C4-2B (cell line): Measurements from ENCODE around the gene UGT1A6.

ENCODE experiments used
- H3K27ac ChIP-seq: fragments of 450-650 bp; 2 replicates; pipeline ENCODE4 v1.5.1; 2017
- ZFX ChIP-seq: fragments of 450-650 bp; IDR thresholded peaks from 2 replicates; pipeline ENCODE4 v1.6.1; 2017
- TF ChIP-seq, protein P1 (sequence below): fragments of 450-650 bp; conservative IDR thresholded peaks from 2 replicates; pipeline ENCODE4 v1.5.1; 2017; ENCODE audit warnings: mild to moderate bottlenecking

Gene UGT1A6

DNA sequence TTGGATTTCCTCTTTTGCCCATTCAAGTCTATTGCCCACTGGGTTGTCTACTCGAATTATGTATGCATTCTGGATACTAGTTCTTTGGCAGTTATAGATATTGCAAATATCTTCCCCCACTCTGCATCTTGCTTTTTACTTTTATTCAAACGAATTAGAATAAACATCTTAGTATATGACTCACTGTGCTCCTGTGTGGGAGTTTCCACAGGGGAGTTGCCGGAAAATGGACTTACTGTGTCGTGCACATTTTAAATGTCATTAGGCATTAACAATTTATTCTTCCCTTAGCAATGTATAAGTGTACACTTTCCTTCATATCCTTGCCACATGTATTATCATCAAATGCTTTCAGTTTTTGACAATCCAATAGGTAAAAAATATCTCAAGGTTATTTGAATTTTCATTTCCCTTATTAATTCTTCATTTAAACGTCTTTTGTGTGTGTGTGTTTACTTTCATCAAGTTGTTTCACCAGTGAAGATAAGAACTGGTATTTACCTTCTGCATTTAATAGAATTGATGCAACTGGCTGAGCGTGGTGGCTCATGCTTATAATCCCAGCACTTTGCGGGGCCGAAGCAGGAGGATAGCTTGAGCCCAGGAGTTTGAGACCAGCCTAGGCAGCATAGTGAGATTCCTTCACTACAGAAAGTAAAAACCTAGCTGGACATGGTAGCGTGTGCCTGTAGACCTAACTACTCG lies 15.4 kb downstream of the UGT1A6 start:
- peak overlapping the region; percentile 55 for H3K27ac ChIP-seq
- TF ChIP-seq ZFX: no peak
- TF ChIP-seq, protein P1, sequence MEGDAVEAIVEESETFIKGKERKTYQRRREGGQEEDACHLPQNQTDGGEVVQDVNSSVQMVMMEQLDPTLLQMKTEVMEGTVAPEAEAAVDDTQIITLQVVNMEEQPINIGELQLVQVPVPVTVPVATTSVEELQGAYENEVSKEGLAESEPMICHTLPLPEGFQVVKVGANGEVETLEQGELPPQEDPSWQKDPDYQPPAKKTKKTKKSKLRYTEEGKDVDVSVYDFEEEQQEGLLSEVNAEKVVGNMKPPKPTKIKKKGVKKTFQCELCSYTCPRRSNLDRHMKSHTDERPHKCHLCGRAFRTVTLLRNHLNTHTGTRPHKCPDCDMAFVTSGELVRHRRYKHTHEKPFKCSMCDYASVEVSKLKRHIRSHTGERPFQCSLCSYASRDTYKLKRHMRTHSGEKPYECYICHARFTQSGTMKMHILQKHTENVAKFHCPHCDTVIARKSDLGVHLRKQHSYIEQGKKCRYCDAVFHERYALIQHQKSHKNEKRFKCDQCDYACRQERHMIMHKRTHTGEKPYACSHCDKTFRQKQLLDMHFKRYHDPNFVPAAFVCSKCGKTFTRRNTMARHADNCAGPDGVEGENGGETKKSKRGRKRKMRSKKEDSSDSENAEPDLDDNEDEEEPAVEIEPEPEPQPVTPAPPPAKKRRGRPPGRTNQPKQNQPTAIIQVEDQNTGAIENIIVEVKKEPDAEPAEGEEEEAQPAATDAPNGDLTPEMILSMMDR: no peak

DNA sequence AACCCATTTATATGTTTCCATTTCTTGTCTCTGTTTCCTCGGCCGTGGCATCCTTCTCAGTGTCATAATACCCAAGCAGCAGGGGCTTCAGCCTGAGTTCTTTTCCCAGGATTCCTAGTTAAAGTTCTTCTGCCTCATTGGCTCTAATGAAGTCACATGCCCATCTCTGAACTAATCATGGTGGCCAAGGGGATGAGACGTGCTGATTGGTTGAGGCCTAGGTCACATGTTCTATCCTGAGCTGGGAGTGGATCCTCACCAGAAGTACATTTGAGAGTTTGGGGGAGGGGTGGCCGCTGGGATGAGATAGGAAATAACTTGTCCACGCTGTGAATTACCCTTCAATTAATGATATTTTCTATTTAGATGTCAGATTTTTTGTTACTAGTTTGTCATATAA lies 16.3 kb downstream of the UGT1A6 start:
- H3K27ac ChIP-seq: no peak overlapping the region; the same call in 1 of the 2 replicates
- TF ChIP-seq, protein P1: no peak
- TF ChIP-seq ZFX: no peak

DNA sequence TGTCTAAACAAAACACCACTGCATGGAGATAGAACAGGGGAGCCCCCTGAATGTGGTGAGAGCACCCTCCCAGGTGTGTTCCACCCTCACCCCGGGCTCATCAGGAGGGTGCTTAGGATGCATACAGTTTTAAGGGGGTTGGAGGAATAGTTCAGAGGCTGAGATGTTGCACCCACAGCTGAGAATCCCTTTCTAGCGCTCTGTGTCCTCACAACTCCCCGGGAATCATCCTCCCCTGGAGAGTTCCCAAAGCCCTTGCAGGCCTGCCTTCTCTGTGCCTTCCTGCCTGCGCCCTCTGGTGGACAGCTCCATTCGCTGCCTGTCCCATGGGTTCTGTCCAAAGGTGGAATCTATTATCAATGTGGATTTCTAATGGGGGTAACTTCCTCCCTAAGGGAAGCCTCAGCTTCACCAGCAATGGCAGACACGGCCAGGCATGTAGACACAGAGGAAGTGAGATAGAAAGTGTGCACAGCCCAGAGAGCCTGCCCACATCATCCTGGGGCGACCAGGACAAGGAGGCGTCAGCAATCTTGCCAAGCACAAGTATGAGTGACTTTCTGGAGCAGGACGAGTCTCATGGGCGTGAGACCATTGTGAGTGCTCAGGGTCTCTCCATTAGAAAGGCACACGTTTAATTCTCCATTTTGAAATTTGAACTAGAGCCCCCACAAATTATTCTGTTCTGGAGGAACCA lies 18.8 kb downstream of the UGT1A6 start:
- H3K27ac ChIP-seq: peak overlapping the region; percentile 47

DNA sequence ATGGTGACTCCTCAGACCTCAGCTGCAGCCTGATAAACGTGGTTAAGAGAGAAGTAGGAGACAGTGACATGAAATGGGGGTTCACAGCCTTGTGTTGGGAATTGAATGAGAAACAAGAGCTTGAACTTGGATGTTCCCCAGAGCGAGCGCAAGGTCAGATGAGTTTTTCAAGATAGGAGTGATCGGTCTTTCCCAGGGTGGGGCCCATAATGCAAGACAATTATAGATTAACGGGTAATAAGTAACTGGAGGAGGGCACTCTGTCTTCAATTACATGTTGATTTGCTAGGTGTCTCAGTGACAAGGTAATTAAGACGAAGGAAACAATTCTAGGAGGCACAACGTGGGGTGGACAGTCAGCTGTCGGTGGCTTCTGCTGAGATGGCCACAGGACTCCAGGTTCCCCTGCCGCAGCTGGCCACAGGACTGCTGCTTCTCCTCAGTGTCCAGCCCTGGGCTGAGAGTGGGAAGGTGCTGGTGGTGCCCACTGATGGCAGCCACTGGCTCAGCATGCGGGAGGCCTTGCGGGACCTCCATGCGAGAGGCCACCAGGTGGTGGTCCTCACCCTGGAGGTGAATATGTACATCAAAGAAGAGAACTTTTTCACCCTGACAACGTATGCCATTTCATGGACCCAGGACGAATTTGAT lies 20.0 kb downstream of the UGT1A6 start, which contains the start of gene UGT1A5:
Gene UGT1A5 (plus strand): TSS at position 297 of the 651 bp plus-strand sequence. CDS start 85 bp downstream, at position 382.
- H3K27ac ChIP-seq: peak within 1 kb of the TSS; percentile 47; the same call in 1 of the 2 replicates
- TF ChIP-seq, protein P1: no peak
- no peak for TF ChIP-seq ZFX

More for the DNA sequence above, 18.8 kb downstream of the UGT1A6 start:
- TF ChIP-seq ZFX: no peak
- TF ChIP-seq, protein P1: peak; percentile 91

DNA sequence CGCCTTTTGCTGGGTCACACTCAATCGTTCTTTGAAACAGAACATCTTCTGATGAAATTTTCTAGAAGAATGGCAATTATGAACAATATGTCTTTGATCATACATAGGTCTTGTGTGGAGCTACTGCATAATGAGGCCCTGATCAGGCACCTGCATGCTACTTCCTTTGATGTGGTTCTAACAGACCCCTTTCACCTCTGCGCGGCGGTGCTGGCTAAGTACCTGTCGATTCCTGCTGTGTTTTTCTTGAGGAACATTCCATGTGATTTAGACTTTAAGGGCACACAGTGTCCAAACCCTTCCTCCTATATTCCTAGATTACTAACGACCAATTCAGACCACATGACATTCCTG lies 20.5 kb downstream of the UGT1A6 start:
- no peak overlapping the region for H3K27ac ChIP-seq
- TF ChIP-seq ZFX: no peak
- TF ChIP-seq, protein P1: no peak

DNA sequence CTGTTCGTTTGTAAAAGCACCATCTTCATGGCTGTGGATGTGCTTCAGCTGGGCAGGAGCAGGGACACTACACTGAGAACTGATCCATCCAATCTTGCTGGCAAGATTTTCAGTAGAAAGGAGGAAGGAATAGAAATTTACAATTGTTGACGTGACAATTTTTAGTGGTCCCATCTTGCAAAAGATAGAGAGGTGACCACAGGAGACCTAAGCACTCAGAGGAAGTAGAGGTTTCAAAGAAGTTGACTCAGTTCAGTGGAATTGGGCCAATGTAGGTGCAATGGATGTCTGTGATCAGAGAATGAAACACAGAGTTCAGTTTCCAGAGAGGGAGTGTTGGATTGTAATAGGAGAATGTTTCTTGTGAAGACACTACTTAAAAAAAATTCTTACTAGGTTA lies 21.4 kb downstream of the UGT1A6 start:
- H3K27ac ChIP-seq: no peak overlapping the region
- TF ChIP-seq, protein P1: no peak
- TF ChIP-seq ZFX: no peak

DNA sequence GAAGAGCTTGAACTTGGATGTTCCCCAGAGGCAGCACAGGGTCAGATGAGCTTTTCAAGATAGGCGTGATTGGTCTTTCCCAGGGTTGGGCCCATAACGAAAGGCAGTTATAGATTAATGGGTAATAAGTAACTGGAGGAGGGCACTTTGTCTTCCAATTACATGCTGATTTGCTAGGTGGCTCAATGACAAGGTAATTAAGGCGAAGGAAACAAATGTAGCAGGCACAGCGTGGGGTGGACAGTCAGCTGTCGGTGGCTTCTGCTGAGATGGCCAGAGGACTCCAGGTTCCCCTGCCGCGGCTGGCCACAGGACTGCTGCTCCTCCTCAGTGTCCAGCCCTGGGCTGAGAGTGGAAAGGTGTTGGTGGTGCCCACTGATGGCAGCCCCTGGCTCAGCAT lies 25.9 kb downstream of the UGT1A6 start, which contains the start of gene UGT1A4:
Gene UGT1A4 (plus strand): TSS at position 185 of the 400 bp plus-strand sequence. CDS start 85 bp downstream, at position 270.
- no peak for TF ChIP-seq ZFX
- TF ChIP-seq, protein P1: no peak
- no peak within 1 kb of the TSS for H3K27ac ChIP-seq
